AG10803 (cell line): ENCODE data around the gene CLIC4.
"Not testable (repeated sequence)": the region's sequence is repeated elsewhere in the genome, so short reads cannot be mapped to it uniquely, and the experiment has no call there.

ENCODE experiments used
- DNase-seq: peaks from one replicate; pipeline ENCODE4 v3.0.0; 2010; ENCODE audit warnings: low read depth
- H3K4me3 ChIP-seq: 2 replicates; pipeline ENCODE4 v1.5.1; 2011; ENCODE audit warnings: mild to moderate bottlenecking, low read length, control low read depth
- CTCF ChIP-seq: conservative IDR thresholded peaks from 2 replicates; pipeline ENCODE4 v1.5.1; 2011; ENCODE audit warnings: mild to moderate bottlenecking, low read length, control low read depth, inconsistent platforms

Gene CLIC4

GRCh38 chr1:24713176-24713575 is 32.1 kb upstream of the CLIC4 start:
- TF ChIP-seq CTCF, result no peak
- DNase-seq, result peak; percentile 75
- H3K4me3 ChIP-seq, result no peak overlapping the region

- H3K4me3 ChIP-seq, result no peak overlapping the region
- TF ChIP-seq CTCF, result no peak
- DNase-seq, result no peak
These were observed 31.5 kb upstream of the CLIC4 start for GRCh38 chr1:24713736-24714135.

GRCh38 chr1:24714859-24715520 is 30.3 kb upstream of the CLIC4 start:
- peak; percentile 34 for DNase-seq
- H3K4me3 ChIP-seq, result no peak overlapping the region
- no peak for TF ChIP-seq CTCF

- no peak for DNase-seq
- no peak for TF ChIP-seq CTCF
- no peak overlapping the region for H3K4me3 ChIP-seq
These were observed 29.6 kb upstream of the CLIC4 start for GRCh38 chr1:24715658-24716057.

GRCh38 chr1:24717887-24718650 is 27.2 kb upstream of the CLIC4 start:
- no peak for TF ChIP-seq CTCF
- no peak overlapping the region for H3K4me3 ChIP-seq

DNA sequence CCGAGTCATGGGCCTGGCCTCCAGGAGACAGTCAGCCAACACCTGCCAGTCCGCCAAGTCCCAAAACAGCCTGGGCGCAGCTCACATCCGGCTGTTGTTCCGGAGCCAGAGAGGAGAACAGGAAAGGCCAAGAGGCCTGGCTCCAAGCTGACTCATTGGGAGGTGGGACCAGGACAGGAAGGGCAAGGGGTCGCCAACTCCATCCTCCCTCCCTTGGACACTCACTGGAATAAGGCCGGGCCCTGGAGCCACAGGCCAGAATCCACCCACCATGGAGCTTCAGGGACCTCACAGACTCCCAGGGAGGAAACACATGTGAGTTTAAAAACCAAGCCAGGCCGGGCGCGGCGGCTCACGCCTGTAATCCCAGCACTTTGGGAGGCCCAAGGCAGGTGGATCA is 25.1 kb upstream of the CLIC4 start:
- H3K4me3 ChIP-seq, result no peak overlapping the region
- peak; percentile 60 for DNase-seq
- no peak for TF ChIP-seq CTCF

More at GRCh38 chr1:24717887-24718650, 27.2 kb upstream of the CLIC4 start:
- no peak for DNase-seq

- no peak for DNase-seq
- H3K4me3 ChIP-seq, result no peak overlapping the region
These were observed 23.7 kb upstream of the CLIC4 start for GRCh38 chr1:24721533-24721932.

DNA sequence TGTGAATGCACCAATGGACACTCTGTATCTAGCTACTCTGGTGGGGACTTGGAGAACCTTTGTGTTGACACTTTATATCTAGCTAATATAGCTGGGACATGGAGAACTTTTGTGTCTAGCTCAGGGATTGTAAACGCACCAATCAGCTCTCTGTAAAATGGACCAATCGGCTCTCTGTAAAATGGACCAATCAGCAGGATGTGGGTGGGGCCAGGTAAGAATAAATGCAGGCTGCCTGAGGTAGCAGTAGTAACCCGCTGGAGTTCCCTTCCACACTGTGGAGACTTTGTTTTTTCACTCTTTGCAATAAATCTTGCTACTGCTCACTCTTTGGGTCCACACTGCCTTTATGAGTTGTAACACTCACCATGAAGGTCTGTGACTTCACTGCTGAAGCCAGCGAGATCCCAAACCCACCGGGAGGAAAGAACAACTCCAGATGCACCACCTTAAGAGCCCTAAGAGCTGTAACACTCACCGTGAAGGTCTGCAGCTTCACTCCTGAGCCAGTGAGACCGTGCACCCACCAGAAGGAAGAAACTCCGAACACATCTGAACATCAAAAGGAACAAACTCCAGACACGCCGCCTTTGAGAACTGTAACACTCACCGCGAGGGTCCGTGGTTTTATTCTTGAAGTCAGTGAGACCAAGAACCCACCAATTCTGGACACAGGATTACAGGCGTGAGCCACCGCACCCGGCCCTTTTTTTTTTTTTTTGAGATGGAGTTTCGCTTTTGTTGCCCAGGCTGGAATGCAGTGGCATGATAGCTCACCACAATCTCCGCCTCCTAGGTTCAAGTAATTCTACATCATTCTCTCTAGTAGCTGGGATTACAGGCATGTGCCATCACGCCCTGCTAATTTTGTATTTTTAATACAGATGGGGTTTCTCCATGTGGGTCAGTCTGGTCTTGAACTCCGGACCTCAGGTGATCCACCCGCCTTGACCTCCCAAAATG is 22.9 kb upstream of the CLIC4 start:
- not testable (repeated sequence) for DNase-seq, H3K4me3 ChIP-seq

More at GRCh38 chr1:24721533-24721932, 23.7 kb upstream of the CLIC4 start:
- no peak for TF ChIP-seq CTCF
